OCI-LY7 (cell line): ENCODE data around the gene FZD8. TPM values are rescaled to one million over a fixed set of nuclear protein-coding genes. Genes with fewer than 3 reads are reported as not detected.

ENCODE experiments used
- BruUV-seq: library from RNA; stranded (reverse); fragments of 400-500 nt; replicated peaks from 2 replicates; lab custom pipeline; 2021; lab: Mats Ljungman, UMichigan
- CTCF ChIA-PET: fragments of 300-600 bp; sonication (Branson Sonifier 250); formaldehyde crosslinking; loops from one replicate; lab custom pipeline; 2022; ENCODE audit warnings: antibody characterized with exemption; ENCODE audit not compliant: unreplicated experiment; lab: Charles Lee
- POLR2A ChIA-PET: fragments of 300-600 bp; sonication (Branson Sonifier 250); formaldehyde crosslinking; loops from one replicate; lab custom pipeline; 2022; ENCODE audit warnings: antibody characterized with exemption; lab: Charles Lee
- DNase-seq: peaks from one replicate; pipeline ENCODE4 v3.0.0-alpha.2; 2015; ENCODE audit warnings: low spot score
- H2AFZ ChIP-seq: fragments of 200-600 bp; sonication (generic), shearing (Covaris generic); 2 replicates; pipeline ENCODE4 v1.6.1; 2014; ENCODE audit warnings: mild to moderate bottlenecking, antibody characterized with exemption, low read length, moderate library complexity
- H3K27ac ChIP-seq: fragments of 200-600 bp; sonication (generic); 2 replicates; pipeline ENCODE4 v1.5.1; 2014; ENCODE audit warnings: mixed run types, low read depth, mild to moderate bottlenecking, moderate library complexity, low read length, inconsistent platforms; ENCODE audit not compliant: poor library complexity, severe bottlenecking
- H3K36me3 ChIP-seq: fragments of 200-600 bp; sonication (generic); 2 replicates; pipeline ENCODE4 v1.6.1; 2014; ENCODE audit warnings: mild to moderate bottlenecking, antibody characterized with exemption, low read length, moderate library complexity, mixed read lengths; ENCODE audit not compliant: insufficient read depth
- H3K4me1 ChIP-seq: fragments of 200-600 bp; sonication (generic); 2 replicates; pipeline ENCODE4 v1.5.1; 2014; ENCODE audit warnings: mild to moderate bottlenecking, low read length; ENCODE audit not compliant: insufficient read depth, poor library complexity, severe bottlenecking
- H3K4me2 ChIP-seq: fragments of 200-600 bp; sonication (generic); 2 replicates; pipeline ENCODE4 v1.6.1; 2014; ENCODE audit warnings: mild to moderate bottlenecking, low read length
- H3K4me3 ChIP-seq: fragments of 200-600 bp; sonication (generic); 2 replicates; pipeline ENCODE4 v1.5.1; 2014; ENCODE audit warnings: mild to moderate bottlenecking, low read depth, low read length; ENCODE audit not compliant: poor library complexity, severe bottlenecking
- H3K79me2 ChIP-seq: fragments of 200-600 bp; sonication (generic); 2 replicates; pipeline ENCODE4 v1.6.1; 2016; ENCODE audit warnings: low read depth, mild to moderate bottlenecking, low read length, moderate library complexity, mixed read lengths; ENCODE audit not compliant: insufficient read depth
- H3K9me2 ChIP-seq: fragments of 200-600 bp; sonication (generic); 2 replicates; pipeline ENCODE4 v1.6.1; 2016; ENCODE audit warnings: mild to moderate bottlenecking, low read length, mixed read lengths; ENCODE audit not compliant: insufficient read depth
- H3K9me3 ChIP-seq: fragments of 200-600 bp; sonication (generic); 2 replicates; pipeline ENCODE4 v1.6.1; 2014; ENCODE audit warnings: mild to moderate bottlenecking, mixed run types, low read length, mixed read lengths
- H4K20me1 ChIP-seq: fragments of 200-600 bp; sonication (generic); 2 replicates; pipeline ENCODE4 v1.6.1; 2014; ENCODE audit warnings: mild to moderate bottlenecking, antibody characterized with exemption, low read length, moderate library complexity, mixed read lengths; ENCODE audit not compliant: insufficient read depth
- EZH2phosphoT487 ChIP-seq: fragments of 200-600 bp; sonication (generic); IDR thresholded peaks from 2 replicates; pipeline ENCODE4 v1.6.1; 2018; ENCODE audit warnings: low read depth, borderline replicate concordance, mild to moderate bottlenecking, mixed run types, antibody characterized with exemption, low read length, moderate library complexity, mixed read lengths
- intact Hi-C: fragments of 100-400 bp; cut with micrococcal nuclease; formaldehyde crosslinking; loops from one replicate; pipeline ENCODE4 v1.10.0; 2022; ENCODE audit not compliant: unreplicated experiment
- total RNA-seq, 2 experiments: library from RNA; depleted of rRNA in 1 of 2; stranded (reverse); fragments of >200 nt in 1 of 2; shearing (Covaris generic) in 1 of 2; gene quantifications; 2 replicates each; pipeline ENCODE4 v1.2.3, GENCODE V29; 2014 to 2022
- TF ChIP-seq, protein P1 (sequence below): fragments of 200-600 bp; sonication (generic); conservative IDR thresholded peaks from 2 replicates; pipeline ENCODE4 v1.5.1; 2014; ENCODE audit warnings: mild to moderate bottlenecking, antibody characterized with exemption, low read length, moderate library complexity, mixed read lengths

The FZD8 gene
- total RNA-seq, 2 experiments from 2014 or later: 3.9 to 4.9 TPM

GRCh38 chr10:35685402-35685801 lies 43.3 kb upstream of the FZD8 start:
- ChIA-PET POLR2A (interaction anchor here (0.9 kb wide), 1 partner anchor 17 kb away, joined by 3 read pairs; no protein-coding TSS in a partner anchor), CTCF (no interaction called here)
- Histone ChIP-seq H3K9me2 (no peaks in the 10 kb centered on the region), H2AFZ (no peak overlapping the region), H3K4me3 (no peak overlapping the region), H3K27ac (no peak overlapping the region), H3K4me1 (no peaks in the 10 kb centered on the region), H3K79me2 (no peaks in the 10 kb centered on the region), H3K9me3 (no peaks in the 10 kb centered on the region), H3K36me3 (no peaks in the 10 kb centered on the region), H4K20me1 (no peaks in the 10 kb centered on the region), H3K4me2 (no peak overlapping the region)
- TF ChIP-seq, protein P1, sequence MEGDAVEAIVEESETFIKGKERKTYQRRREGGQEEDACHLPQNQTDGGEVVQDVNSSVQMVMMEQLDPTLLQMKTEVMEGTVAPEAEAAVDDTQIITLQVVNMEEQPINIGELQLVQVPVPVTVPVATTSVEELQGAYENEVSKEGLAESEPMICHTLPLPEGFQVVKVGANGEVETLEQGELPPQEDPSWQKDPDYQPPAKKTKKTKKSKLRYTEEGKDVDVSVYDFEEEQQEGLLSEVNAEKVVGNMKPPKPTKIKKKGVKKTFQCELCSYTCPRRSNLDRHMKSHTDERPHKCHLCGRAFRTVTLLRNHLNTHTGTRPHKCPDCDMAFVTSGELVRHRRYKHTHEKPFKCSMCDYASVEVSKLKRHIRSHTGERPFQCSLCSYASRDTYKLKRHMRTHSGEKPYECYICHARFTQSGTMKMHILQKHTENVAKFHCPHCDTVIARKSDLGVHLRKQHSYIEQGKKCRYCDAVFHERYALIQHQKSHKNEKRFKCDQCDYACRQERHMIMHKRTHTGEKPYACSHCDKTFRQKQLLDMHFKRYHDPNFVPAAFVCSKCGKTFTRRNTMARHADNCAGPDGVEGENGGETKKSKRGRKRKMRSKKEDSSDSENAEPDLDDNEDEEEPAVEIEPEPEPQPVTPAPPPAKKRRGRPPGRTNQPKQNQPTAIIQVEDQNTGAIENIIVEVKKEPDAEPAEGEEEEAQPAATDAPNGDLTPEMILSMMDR: no peak
- no peak for TF ChIP-seq EZH2phosphoT487
- BruUV-seq: no TSS peak
- intact Hi-C loops: no loop called here
- no peak for DNase-seq

DNA sequence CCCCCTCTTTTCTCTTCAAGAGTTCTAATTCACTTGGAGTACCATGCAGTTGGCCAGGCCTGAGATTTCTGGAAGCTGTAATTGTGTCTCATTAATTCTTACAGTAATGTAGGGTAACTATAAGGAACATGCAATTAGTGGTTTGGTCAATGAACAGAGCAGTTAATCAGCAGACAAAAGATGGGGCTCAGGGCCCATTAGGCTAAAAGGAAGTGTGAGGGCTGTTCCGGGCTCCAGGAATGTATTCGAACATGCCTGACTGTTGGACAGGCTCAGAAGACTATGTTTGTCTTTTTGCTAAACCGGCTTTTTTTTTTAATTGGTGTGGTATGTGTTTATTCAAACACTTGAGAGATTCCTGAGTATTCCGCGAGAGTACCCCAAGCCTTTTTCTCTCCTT lies 42.5 kb upstream of the FZD8 start:
- no peaks in the 10 kb centered on the region for H3K4me1 ChIP-seq
- BruUV-seq: no TSS peak
- H3K27ac ChIP-seq: no peak overlapping the region
- H4K20me1 ChIP-seq: no peaks in the 10 kb centered on the region
- H3K9me2 ChIP-seq: no peaks in the 10 kb centered on the region
- no peaks in the 10 kb centered on the region for H3K36me3 ChIP-seq
- H3K79me2 ChIP-seq: no peaks in the 10 kb centered on the region
- no peak overlapping the region for H3K4me3 ChIP-seq
- ChIA-PET POLR2A (no interaction called here), CTCF (no interaction called here)
- no peak for DNase-seq
- intact Hi-C loops: no loop called here
- H3K9me3 ChIP-seq: no peaks in the 10 kb centered on the region
- TF ChIP-seq, protein P1: no peak
- no peak overlapping the region for H3K4me2 ChIP-seq
- H2AFZ ChIP-seq: no peak overlapping the region

DNA sequence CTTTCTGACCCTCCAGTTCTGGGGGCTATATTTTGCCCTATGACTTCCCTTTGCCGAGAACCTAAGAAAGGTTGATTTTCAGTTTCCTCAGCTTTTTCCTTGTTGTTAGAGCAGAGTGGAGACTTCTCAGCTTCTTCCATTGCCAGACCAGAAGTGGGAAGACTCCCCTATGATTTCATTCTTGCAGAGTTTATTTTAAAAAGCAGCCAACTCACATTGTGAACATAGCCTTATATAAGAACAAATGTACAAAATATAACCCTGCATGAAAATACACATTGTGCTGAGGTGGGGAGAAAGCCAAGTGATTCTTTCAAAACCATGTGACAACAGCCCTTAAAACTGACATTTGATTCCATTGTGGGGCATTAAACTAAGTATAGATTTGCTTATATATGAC lies 33.8 kb upstream of the FZD8 start:
- H4K20me1 ChIP-seq: no peaks in the 10 kb centered on the region
- no peak for DNase-seq
- CTCF ChIA-PET: no interaction called here
- H3K27ac ChIP-seq: no peak overlapping the region
- no peaks in the 10 kb centered on the region for H3K36me3 ChIP-seq
- POLR2A ChIA-PET: no interaction called here
- BruUV-seq: no TSS peak
- H3K4me3 ChIP-seq: no peak overlapping the region
- intact Hi-C loops: no loop called here
- TF ChIP-seq, protein P1: no peak
- no peak for TF ChIP-seq EZH2phosphoT487
- no peaks in the 10 kb centered on the region for H3K9me2 ChIP-seq
- no peaks in the 10 kb centered on the region for H3K79me2 ChIP-seq
- H3K9me3 ChIP-seq: no peaks in the 10 kb centered on the region
- no peaks in the 10 kb centered on the region for H3K4me1 ChIP-seq
- no peak overlapping the region for H3K4me2 ChIP-seq
- no peak overlapping the region for H2AFZ ChIP-seq
